Mucosa of descending colon (tissue), 3 donors: ENCODE measurements around the gene NR3C1. TPM values are rescaled to one million over a fixed set of nuclear protein-coding genes. Genes with fewer than 3 reads are reported as not detected.

Experiments
- ATAC-seq: fragments of 200-7000 bp; cut with Tn5 transposase; one replicate; pipeline ENCODE4 v1.9.1; 2020; ENCODE audit warnings: mild to moderate bottlenecking, moderate library complexity
- DNase-seq, 3 donors: peaks; one replicate each; pipeline ENCODE4 v3.0.0-alpha.2; 2020
- H3K36me3 ChIP-seq: fragments of 200-600 bp; one replicate; pipeline ENCODE4 v1.8.0; 2021; ENCODE audit warnings: low read depth, mild to moderate bottlenecking
- H3K4me1 ChIP-seq: fragments of 200-600 bp; one replicate; pipeline ENCODE4 v1.8.0; 2021; ENCODE audit warnings: low read depth, mild to moderate bottlenecking
- H3K4me3 ChIP-seq: fragments of 200-600 bp; one replicate; pipeline ENCODE4 v1.8.0; 2021; ENCODE audit warnings: mild to moderate bottlenecking
- H3K9me3 ChIP-seq: fragments of 200-600 bp; one replicate; pipeline ENCODE4 v1.8.0; 2021; ENCODE audit warnings: mild to moderate bottlenecking
- intact Hi-C, 2 donors: fragments of 100-400 bp; cut with DNase I in 1 of 2; cut with micrococcal nuclease in 1 of 2; formaldehyde crosslinking; loops; one replicate each; pipeline versions ENCODE4 v1.11.0 to v1.11.1; 2022; cut with DNase I, micrococcal nuclease
- total RNA-seq, 3 donors: library from RNA; stranded (reverse); fragmentation: NEBNext Ultra II Directional in 2 of 3; extraction: Animal tissue kit (Norgen Biotek cat#: 25700) in 2 of 3; gene quantifications; one replicate each; pipeline versions ENCODE4 v1.2.1 to v1.2.4, GENCODE V29; 2021 to 2023
- TF ChIP-seq, protein P1 (sequence below): fragments of 200-600 bp; IDR thresholded peaks from one replicate; pipeline ENCODE4 v1.8.0; 2022; ENCODE audit warnings: antibody characterized with exemption, mild to moderate bottlenecking
- donor health status: DM: no; HTN: no; CAD: no; lungs with moderate emphysema.
- donor health status: DM: no; HTN: no; CAD: no.
- donor health status: DM: no; HTN: yes; CAD: no.

Gene NR3C1
- total RNA-seq, 3 donors from 2014 or later = 25.6 to 59.0 (median 27.7) TPM

DNA sequence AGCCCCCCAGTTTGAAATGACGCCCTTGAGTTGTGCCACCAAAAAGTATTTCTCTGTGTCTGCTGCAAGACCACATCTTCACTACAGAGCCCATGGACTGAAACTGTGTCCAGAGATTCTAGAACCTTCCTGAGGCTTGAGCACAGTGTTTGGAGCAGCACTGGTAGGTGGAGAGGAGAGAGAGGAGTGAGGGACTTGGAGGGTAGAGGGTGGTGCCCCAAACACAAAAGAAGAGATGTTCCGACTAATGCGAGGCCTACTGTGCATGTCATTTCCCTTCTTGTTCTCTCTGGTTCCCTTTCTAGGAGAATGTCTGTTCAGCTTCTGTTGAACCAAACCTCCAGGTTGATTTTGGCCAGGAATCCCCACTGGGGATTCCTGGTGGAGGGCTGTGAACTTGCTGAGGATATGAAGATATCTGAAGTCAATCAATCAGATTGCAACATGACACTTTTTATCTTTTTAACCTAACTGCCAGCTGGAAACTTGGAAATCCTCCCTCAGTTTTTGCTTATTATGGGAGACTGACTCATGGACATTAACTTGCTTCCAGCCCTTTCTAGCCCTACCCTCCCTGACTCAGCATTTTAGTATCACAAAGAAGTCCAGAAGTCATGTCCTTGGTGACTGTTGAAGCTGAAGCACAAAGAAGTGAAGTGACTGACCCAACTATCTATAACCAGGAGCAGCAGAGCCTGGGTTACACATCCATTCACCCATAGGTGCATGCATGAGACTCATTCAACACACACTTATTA lies 154.5 kb downstream of the NR3C1 start:
- H3K9me3 ChIP-seq = no peaks in the 10 kb centered on the region
- intact Hi-C loops = no loop called here
- H3K4me3 ChIP-seq = no peak overlapping the region
- H3K4me1 ChIP-seq = no peaks in the 10 kb centered on the region
- H3K36me3 ChIP-seq = no peaks in the 10 kb centered on the region
- ATAC-seq (peak; percentile 43), DNase-seq (no peak)
- TF ChIP-seq, protein P1, sequence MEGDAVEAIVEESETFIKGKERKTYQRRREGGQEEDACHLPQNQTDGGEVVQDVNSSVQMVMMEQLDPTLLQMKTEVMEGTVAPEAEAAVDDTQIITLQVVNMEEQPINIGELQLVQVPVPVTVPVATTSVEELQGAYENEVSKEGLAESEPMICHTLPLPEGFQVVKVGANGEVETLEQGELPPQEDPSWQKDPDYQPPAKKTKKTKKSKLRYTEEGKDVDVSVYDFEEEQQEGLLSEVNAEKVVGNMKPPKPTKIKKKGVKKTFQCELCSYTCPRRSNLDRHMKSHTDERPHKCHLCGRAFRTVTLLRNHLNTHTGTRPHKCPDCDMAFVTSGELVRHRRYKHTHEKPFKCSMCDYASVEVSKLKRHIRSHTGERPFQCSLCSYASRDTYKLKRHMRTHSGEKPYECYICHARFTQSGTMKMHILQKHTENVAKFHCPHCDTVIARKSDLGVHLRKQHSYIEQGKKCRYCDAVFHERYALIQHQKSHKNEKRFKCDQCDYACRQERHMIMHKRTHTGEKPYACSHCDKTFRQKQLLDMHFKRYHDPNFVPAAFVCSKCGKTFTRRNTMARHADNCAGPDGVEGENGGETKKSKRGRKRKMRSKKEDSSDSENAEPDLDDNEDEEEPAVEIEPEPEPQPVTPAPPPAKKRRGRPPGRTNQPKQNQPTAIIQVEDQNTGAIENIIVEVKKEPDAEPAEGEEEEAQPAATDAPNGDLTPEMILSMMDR = no peak

GRCh38 chr5:143248391-143248790 lies 155.1 kb downstream of the NR3C1 start:
- ATAC-seq = no peak
- Histone ChIP-seq H3K4me3 (no peak overlapping the region), H3K4me1 (no peaks in the 10 kb centered on the region), H3K36me3 (no peaks in the 10 kb centered on the region), H3K9me3 (no peaks in the 10 kb centered on the region)
- TF ChIP-seq, protein P1 = no peak
- intact Hi-C loops = no loop called here
- no peak for DNase-seq

- Histone ChIP-seq H3K9me3 (no peaks in the 10 kb centered on the region), H3K36me3 (no peaks in the 10 kb centered on the region), H3K4me1 (no peaks in the 10 kb centered on the region), H3K4me3 (no peak overlapping the region)
- ATAC-seq (no peak), DNase-seq (no peak)
- intact Hi-C loops = no loop called here
- TF ChIP-seq, protein P1 = no peak
Measured at GRCh38 chr5:143247134-143247815, 156.2 kb downstream of the NR3C1 start.

GRCh38 chr5:143245929-143246561 lies 157.4 kb downstream of the NR3C1 start:
- Histone ChIP-seq H3K4me1 (no peaks in the 10 kb centered on the region), H3K36me3 (no peaks in the 10 kb centered on the region), H3K4me3 (no peak overlapping the region), H3K9me3 (no peaks in the 10 kb centered on the region)
- ATAC-seq (no peak), DNase-seq (no peak)
- TF ChIP-seq, protein P1 = no peak
- intact Hi-C loops = no loop called here

DNA sequence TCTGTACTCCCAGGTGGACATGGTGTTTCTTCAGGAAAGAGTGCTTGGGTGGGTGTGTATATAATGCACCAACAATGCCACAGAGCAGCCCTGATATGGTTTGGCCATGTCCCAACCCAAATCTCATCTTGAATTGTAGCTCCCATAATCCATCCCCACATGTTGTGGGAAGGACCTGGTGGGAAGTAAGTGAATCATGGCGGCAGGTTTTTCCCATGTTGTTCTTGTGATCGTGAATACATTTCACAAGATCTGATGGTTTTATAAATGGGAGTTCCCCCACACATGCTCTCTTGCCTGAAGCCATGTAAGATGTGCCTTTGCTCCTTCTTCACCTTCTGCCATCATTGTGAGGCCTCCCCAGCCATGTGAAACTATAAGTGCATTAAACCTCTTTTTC lies 158.5 kb downstream of the NR3C1 start:
- Histone ChIP-seq H3K4me1 (no peaks in the 10 kb centered on the region), H3K9me3 (no peaks in the 10 kb centered on the region), H3K4me3 (no peak overlapping the region), H3K36me3 (no peaks in the 10 kb centered on the region)
- TF ChIP-seq, protein P1 = no peak
- intact Hi-C loops = no loop called here
- ATAC-seq = no peak
- DNase-seq = no peak
